ENCODE data around the gene PTPRE.

PTPRE gene

DNA sequence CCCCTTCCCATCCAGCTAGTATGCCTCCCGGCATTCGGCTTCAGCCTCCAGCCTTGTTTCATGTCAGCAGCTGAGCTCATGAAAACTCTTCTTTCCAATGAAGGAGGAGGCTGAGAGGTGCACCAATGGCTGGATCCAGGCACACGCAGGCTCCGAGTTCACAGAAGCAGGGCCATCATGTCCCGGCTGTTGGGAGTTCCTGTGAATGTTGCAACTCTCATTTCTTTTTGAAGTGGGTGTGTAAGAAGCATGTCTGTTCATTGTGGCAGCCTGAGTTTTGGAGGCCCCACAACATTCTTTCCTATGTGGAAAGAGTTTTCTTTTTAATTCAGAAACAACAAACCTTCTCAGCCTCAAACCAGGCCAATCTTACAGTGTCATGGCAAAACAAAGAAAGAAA lies 89.7 kb downstream of the PTPRE start:
- no peak for ATAC-seq
- TF ChIP-seq, protein P1, sequence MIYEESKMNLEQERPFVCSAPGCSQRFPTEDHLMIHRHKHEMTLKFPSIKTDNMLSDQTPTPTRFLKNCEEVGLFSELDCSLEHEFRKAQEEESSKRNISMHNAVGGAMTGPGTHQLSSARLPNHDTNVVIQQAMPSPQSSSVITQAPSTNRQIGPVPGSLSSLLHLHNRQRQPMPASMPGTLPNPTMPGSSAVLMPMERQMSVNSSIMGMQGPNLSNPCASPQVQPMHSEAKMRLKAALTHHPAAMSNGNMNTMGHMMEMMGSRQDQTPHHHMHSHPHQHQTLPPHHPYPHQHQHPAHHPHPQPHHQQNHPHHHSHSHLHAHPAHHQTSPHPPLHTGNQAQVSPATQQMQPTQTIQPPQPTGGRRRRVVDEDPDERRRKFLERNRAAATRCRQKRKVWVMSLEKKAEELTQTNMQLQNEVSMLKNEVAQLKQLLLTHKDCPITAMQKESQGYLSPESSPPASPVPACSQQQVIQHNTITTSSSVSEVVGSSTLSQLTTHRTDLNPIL (CRISPR knock-in tag; IDR thresholded peaks at IDR 0.05; ENCODE audit: low read depth): no peak
- TF ChIP-seq ARNTL (CRISPR knock-in tag; IDR thresholded peaks at IDR 0.05; ENCODE audit: borderline replicate concordance, low read depth) (no peak), TCF4 (CRISPR knock-in tag; IDR thresholded peaks at IDR 0.05; ENCODE audit: borderline replicate concordance) (no peak), ZFP30 (CRISPR knock-in tag; IDR thresholded peaks at IDR 0.05) (no peak), ZC3H10 (CRISPR knock-in tag; IDR thresholded peaks at IDR 0.05) (no peak), ZNF565 (CRISPR knock-in tag; conservative IDR thresholded peaks at IDR 0.05; ENCODE audit: low read depth) (no peak), GLIS3 (CRISPR knock-in tag; IDR thresholded peaks at IDR 0.05) (no peak), ZNF8 (CRISPR knock-in tag; IDR thresholded peaks at IDR 0.05) (no peak), OSR1 (CRISPR knock-in tag; IDR thresholded peaks at IDR 0.05) (no peak), PPARA (CRISPR knock-in tag; IDR thresholded peaks at IDR 0.05; ENCODE audit: borderline replicate concordance) (no peak), CSRNP3 (CRISPR knock-in tag; IDR thresholded peaks at IDR 0.05) (no peak), SNAI2 (CRISPR knock-in tag; IDR thresholded peaks at IDR 0.05) (no peak), TSHZ2 (CRISPR knock-in tag; IDR thresholded peaks at IDR 0.05) (no peak), RARB (CRISPR knock-in tag; IDR thresholded peaks at IDR 0.05) (no peak), TOX (CRISPR knock-in tag; IDR thresholded peaks at IDR 0.05; ENCODE audit: borderline replicate concordance) (no peak), ESRRG (CRISPR knock-in tag; IDR thresholded peaks at IDR 0.05) (no peak), BACH2 (CRISPR knock-in tag; IDR thresholded peaks at IDR 0.05; ENCODE audit: borderline replicate concordance) (no peak), ZFP3 (CRISPR knock-in tag; IDR thresholded peaks at IDR 0.05) (no peak), PATZ1 (CRISPR knock-in tag; IDR thresholded peaks at IDR 0.05; ENCODE audit: borderline replicate concordance) (no peak), ZNF70 (CRISPR knock-in tag; IDR thresholded peaks at IDR 0.05) (no peak)

GRCh38 chr10:127997271-127997670 lies 90.4 kb downstream of the PTPRE start:
- ATAC-seq: no peak
- TF ChIP-seq TSHZ2 (CRISPR knock-in tag; IDR thresholded peaks at IDR 0.05) (no peak), RARB (CRISPR knock-in tag; IDR thresholded peaks at IDR 0.05) (no peak), ESRRG (CRISPR knock-in tag; IDR thresholded peaks at IDR 0.05) (no peak), ARNTL (CRISPR knock-in tag; IDR thresholded peaks at IDR 0.05; ENCODE audit: borderline replicate concordance, low read depth) (no peak), ZFP3 (CRISPR knock-in tag; IDR thresholded peaks at IDR 0.05) (no peak), GLIS3 (CRISPR knock-in tag; IDR thresholded peaks at IDR 0.05) (no peak), TOX (CRISPR knock-in tag; IDR thresholded peaks at IDR 0.05; ENCODE audit: borderline replicate concordance) (no peak), ZC3H10 (CRISPR knock-in tag; IDR thresholded peaks at IDR 0.05) (no peak), SNAI2 (CRISPR knock-in tag; IDR thresholded peaks at IDR 0.05) (no peak), OSR1 (CRISPR knock-in tag; IDR thresholded peaks at IDR 0.05) (no peak), ZNF565 (CRISPR knock-in tag; conservative IDR thresholded peaks at IDR 0.05; ENCODE audit: low read depth) (no peak)

All from SK-N-SH treated with all-trans-retinoic acid at 6 μM for 48 hours (cell line).